Measurements from ENCODE around the gene SBK3. TPM values are rescaled to one million over a fixed set of nuclear protein-coding genes. Genes with fewer than 3 reads are reported as not detected.
"Not testable (repeated sequence)": the region's sequence is repeated elsewhere in the genome, so short reads cannot be mapped to it uniquely, and the experiment has no call there.

SBK3 gene
- total RNA-seq, 1 donor from 2014 or later: not detected

DNA sequence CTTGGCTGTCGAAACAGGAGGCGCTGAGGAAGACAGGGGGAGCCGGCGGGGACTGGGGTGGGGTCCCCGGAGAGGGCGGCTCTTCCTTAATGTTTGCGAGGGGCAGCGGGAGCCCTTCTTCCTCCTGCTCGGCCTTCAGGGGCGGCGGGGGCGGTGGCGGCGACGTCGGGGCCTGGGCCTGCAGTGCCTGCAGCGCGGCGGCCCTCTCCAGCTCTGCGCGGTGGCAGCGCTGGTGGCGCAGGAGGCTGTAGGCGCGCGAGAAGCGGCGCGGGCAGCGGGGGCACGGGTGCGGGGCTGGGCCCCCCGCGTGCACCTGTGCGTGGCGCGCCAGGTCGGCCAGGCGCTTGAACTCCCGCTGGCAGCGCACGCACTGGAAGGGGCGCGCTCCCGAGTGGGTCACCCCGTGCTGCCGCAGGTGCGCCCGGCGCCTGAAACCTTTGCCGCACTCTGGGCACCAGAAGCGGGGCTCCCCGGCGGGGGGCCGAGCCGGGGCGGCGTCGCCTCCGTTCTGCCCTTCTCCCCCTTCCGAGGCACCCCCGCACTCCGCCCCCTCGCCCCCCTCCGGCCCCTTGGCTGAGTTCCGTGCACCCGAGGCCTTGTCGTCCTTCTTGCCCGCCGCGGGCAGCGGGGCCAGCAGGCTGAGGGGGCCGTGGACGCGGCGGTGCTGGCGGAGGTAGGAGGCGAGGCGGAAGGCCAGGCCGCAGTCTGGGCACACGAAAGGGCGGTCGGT, 32.9 kb upstream of the SBK3 start:
- intact Hi-C loops (cut with micrococcal nuclease): no loop called here

DNA sequence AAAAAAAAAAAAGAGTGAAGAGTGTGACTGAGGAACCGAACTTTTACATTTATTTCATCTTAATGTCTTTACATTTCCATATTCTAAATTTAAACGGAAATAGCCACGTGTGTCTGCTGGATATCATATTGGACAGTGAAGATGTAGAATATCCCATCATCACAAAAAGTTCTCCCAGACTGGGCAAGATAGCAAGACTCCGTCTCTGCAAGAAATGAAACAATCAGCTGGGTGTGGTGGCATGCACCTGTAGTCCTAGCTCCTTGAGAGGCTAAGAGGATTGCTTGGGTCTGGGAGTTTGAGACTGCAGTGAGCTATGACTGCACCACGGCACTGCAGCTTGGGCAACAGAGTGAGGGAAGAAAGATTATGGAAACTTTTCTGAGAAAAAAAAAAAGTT, 31.4 kb upstream of the SBK3 start:
- intact Hi-C loops (cut with micrococcal nuclease): no loop called here

- intact Hi-C loops (cut with micrococcal nuclease): not testable (repeated sequence)
Observed at GRCh38 chr19:55573929-55574328, 28.6 kb upstream of the SBK3 start.

DNA sequence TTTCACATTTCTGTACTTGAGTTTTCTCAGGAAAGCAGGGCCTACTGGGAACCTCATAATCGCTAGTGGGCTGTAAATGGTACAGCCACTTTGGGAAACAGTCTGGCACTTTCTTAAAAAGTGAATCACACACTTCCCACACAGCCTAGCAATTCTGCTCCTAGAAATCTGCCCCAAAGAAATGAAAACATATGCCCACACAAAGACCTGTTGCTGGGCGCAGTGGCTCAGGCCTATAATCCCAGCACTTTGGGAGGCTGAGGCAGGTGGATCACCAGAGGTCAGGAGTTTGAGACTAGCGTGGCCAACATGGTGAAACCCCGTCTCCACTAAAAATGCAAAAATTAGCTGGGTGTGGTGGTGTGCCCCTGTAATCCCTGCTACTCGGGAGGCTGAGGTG, 24.1 kb upstream of the SBK3 start:
- intact Hi-C loops (cut with micrococcal nuclease): not testable (repeated sequence)

DNA sequence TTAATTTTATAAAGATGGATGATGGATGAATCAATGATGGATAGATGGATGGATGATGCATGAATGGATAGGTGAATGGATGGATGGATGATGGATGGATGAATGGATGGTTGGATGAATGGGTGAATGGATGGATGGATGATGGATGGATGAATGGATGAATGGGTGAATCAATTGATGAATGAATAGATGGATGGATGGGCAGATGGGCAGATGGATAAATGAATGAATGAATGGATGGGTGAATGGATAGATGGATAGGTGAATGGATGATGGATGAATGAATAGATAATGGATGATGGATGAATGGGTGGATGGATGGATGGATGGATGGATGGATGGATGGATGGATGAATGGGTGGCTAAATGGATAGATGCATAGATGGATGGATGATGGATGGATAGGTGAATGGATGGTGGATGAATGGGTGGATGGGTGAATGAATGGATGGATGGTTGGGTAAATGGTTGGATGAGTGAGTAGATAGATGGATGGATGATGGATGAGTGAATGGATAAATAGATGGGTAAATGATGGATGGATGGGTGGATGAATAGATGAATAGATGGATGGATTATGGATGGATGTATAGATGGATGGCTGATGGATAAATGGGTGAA, 22.5 kb upstream of the SBK3 start:
- intact Hi-C loops (cut with micrococcal nuclease): no loop called here

DNA sequence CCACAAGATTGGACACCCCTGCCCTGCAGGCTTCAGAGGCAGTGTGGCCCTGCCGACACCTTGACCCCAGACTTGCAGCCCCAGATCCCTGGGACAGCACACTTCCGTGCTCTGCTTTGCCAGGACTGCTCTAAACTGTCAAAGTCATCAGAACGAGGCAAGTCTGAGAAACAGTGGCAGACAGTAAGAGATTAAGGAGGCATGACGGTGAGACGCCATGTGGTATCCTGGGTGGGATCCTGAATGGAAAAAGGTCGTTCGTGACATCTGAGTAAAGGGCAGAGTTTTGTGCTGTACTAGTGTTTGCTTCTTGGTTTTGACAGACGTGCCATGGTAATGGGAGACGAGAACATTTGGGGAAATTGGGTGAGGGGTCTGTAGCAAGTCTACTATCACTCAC, 21.5 kb upstream of the SBK3 start:
- intact Hi-C loops (cut with micrococcal nuclease): no loop called here

DNA sequence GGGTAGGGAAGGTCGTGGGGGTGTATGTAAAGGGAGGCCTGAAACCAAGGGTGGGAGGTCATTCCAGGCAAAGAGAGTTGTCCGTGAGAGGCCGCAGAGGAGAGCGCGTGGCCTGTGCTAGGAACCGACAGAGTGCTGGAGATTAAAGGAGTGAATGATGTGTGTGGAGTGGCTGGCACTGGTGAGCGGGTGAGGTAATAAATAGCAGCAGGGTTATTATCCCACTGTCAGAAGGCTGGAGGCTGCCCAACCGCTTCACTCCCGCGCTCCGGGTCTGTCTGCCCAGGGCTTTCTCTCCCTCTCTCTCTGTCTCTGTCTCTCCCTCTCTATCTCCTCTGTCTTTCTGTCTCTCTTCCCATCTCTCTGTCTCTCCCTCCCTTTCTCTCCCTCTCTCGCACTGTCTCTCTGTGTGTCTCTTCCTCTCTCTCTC, 17.9 kb upstream of the SBK3 start:
- intact Hi-C loops (cut with micrococcal nuclease): no loop called here

GRCh38 chr19:55559684-55560083, 14.3 kb upstream of the SBK3 start:
- intact Hi-C loops (cut with micrococcal nuclease): no loop called here

- intact Hi-C loops (cut with micrococcal nuclease): no loop called here
Observed at GRCh38 chr19:55554741-55555152, 9.4 kb upstream of the SBK3 start.

GRCh38 chr19:55554302-55554701, 9.0 kb upstream of the SBK3 start:
- intact Hi-C loops (cut with micrococcal nuclease): no loop called here

- intact Hi-C loops (cut with micrococcal nuclease): no loop called here
Observed at GRCh38 chr19:55553217-55554182, 8.2 kb upstream of the SBK3 start.

DNA sequence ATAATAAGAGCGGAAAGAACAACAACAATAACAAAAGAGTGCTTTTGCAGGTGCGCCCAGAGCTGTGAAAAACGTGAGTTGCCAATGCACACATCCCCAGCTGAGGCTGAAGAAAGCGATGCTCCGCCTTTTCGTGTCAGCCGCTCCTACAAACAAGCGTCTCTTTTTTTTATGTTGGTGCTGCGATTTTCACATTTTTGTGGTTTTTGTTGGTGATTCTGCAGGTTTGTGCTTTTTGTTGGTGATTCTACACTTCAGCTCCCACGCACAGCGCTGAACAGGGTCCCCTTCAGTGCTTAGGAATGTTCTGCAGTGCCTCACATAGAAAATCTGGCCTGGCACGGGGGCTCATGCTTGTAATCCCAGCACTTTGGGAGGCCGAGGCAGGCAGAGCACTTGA, 7.3 kb upstream of the SBK3 start:
- intact Hi-C loops (cut with micrococcal nuclease): no loop called here

DNA sequence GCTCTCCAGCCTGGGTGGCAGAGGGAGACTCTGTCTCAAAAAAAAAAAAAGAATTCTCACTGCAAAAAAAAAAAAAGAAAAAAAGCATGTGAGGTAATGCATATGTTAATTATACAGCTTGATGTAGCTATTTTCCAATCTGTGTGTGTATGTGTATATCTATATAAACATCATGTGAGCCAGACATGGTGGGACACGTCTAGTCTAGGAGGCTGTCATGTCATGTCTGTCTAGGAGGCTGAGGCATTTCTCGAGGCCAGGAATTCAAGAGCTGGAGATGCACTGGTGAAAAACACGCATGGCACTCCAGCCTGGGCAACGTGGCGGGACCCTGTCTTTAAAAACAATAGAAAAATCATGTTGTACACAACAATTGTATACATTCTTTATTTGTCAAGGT, 6.9 kb upstream of the SBK3 start:
- intact Hi-C loops (cut with micrococcal nuclease): no loop called here

DNA sequence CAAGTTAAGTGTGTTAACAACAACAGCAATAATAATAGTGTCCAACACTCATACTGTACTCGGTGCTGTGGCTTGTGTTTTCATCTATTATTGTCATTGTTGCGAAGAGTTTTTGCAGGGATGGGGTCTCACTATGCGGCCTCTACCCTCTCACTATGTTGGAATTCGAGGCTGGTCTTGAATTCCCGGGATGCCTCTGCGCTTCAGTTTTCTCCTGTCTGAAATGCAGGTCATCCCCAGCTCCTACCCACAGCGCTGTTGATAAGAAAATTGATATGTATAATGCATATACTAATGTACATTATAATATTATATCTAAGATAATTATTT, 4.9 kb upstream of the SBK3 start:
- intact Hi-C loops (cut with micrococcal nuclease): no loop called here

DNA sequence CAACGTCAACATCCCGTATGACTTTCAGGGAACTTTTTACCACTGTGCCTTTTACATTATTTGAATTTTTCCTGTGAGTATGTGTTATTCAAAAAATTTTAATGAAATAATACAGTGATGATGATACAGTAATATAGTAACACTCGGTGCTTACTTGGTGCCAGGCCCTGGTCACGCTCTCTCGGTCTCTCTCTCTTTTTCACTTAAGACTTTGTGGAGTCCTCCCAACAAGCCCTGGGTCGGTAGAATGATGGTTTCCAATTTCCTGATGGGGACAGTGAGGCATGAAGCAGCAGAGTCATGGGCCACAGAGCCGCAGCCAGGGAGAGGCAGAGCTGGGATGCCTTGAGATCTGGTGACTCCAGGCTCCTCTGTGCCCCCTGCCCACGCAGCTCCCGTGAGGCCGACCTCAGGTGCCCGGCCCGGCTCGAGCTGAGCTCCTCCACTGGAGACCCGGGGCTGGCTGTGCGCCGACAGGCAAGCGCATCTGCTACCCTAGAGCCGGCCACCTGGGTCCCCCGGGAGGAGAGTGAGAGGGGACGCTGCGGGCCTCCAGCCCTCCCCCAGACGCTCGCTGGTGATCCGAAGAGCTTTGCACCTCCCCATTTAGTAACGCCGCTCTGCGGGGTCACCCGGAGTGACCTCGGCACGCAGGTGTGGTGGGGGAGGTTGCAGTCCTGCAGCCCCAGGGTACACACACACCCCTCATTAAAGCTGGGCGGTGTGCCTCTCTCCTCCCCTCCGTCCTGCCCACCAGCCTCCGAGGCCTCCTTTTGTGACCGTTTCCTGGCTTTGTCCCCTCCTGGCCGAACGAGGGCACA, 4.4 kb upstream of the SBK3 start:
- intact Hi-C loops (cut with micrococcal nuclease): no loop called here

DNA sequence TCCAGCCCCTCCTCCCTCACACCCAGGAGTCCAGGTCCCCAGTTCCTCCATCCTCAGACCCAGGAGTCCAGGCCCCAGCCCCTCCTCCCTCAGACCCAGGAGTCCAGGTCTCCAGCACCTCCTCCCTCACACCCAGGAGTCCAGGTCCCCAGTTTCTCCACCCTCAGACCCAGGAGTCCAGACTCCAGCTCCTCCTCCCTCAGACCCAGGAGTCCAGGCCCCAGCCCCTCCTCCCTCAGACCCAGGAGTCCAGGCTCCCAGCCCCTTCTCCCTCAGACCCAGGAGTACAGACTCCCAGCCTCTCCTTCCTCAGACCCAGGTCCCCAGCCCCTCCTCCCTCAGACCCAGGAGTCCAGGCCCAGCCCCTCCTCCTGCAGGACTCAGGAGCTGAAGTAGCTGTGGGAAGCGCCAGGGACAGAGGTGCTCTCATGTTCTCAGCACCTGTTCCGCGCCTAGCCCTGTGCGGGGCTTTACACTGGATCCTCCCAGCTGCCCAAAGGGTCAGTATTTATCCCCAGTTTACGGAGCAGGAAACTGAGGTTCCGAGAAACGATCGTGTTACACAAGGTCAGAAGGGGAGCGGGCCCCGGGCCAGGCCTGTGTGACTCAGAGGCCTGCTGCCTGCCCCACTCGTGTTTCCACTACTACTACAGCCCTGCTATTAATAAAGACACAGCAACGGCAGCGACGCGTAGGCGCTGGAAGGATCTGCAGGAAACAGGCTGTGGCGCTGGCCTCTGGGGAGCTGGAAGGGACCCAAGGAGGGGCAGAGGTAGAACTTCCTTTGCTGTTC, 1.7 kb upstream of the SBK3 start:
- intact Hi-C loops (cut with micrococcal nuclease): no loop called here

GRCh38 chr19:55546011-55546410, 668 bp upstream of the SBK3 start:
- intact Hi-C loops (cut with micrococcal nuclease): no loop called here

GRCh38 chr19:55544776-55545439, 435 bp downstream of the SBK3 start:
- intact Hi-C loops (cut with micrococcal nuclease): no loop called here

- intact Hi-C loops (cut with micrococcal nuclease): no loop called here
Observed at GRCh38 chr19:55544014-55544413, 1.3 kb downstream of the SBK3 start.

DNA sequence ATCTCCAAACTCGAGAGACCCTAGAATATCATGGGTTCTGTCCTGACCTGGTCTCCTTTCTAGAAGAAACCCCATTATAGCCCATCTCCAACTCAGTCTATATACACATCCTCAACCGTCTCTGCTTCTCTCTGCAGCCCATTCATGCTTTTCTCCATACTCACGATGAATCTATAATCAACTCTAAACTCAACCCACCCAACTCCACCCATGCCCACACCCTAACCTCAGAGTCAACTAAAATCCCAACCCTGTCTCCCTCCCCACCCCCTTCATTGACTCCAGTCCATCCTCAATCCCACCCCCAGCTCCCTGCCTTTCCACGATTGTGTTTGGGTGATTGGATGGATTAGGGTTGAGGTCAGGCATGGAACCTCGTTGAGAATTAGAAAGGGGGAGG, 1.8 kb downstream of the SBK3 start:
- intact Hi-C loops (cut with micrococcal nuclease): no loop called here
